ENCODE results near the gene CASK. TPM values are rescaled to one million over a fixed set of nuclear protein-coding genes. Genes with fewer than 3 reads are reported as not detected.

Gene CASK
- total and polyA plus RNA-seq, 9 of the 15 experiments (the other 6 are each of a cell fraction or from before 2014, with no cell fraction given) = 1.3 to 7.4 (median 5.2) TPM

- TF ChIP-seq HBP1 (CRISPR knock-in tag; IDR thresholded peaks at IDR 0.05) (no peak), HNRNPUL1 (IDR thresholded peaks at IDR 0.05; ENCODE audit: low read length) (no peak), GTF2A2 (tag; IDR thresholded peaks at IDR 0.05) (no peak), BCLAF1 (IDR thresholded peaks at IDR 0.05; ENCODE audit: borderline replicate concordance in 1 of 2, control insufficient read depth in 1 of 2, low read depth in 2 of 2, low read length in 1 of 2) (no peak), NONO (IDR thresholded peaks at IDR 0.05; ENCODE audit: low read depth in 2 of 2, low read length in 1 of 2) (no peak), XRCC3 (IDR thresholded peaks at IDR 0.05) (no peak), NCOA1 (IDR thresholded peaks at IDR 0.05; ENCODE audit: low read depth) (no peak)
These were observed 161.7 kb downstream of the CASK start (continued) for GRCh38 chrX:41761702-41762101.
